K562 (cell line): ENCODE measurements around the gene SPAG9. TPM values are rescaled to one million over a fixed set of nuclear protein-coding genes. Genes with fewer than 3 reads are reported as not detected.

Experiments
- ATAC-seq: fragments of 200-7000 bp; cut with Tn5 transposase; 3 replicates; pipeline ENCODE4 v1.9.1; 2020; ENCODE audit warnings: moderate library complexity
- BruUV-seq: library from RNA; stranded (reverse); fragments of 400-500 nt; replicated peaks from 2 replicates; lab custom pipeline; 2021; lab: Mats Ljungman, UMichigan
- CTCF ChIA-PET: fragments of 300-600 bp; formaldehyde crosslinking; extraction: SDS; loops from one replicate; lab custom pipeline; 2021; ENCODE audit warnings: low intra/inter-chr PET ratio; lab: Yijun Ruan, JAX
- POLR2A ChIA-PET: fragments of 300-600, 350-650 bp; sonication (Branson Sonifier 250); formaldehyde crosslinking; extraction: SDS; loops from one replicate; lab custom pipeline; 2021; ENCODE audit warnings: antibody characterized with exemption, inconsistent platforms; lab: Yijun Ruan, JAX
- DNase-seq, 4 experiments: peaks; one replicate each; pipeline versions ENCODE4 v3.0.0 to v3.0.0-alpha.2; 2011 to 2018; ENCODE audit warnings: low spot score in 3 of 4, mixed read lengths in 3 of 4; ENCODE audit errors: extremely low read depth in 1 of 4
- FAIRE-seq: peaks from 2 replicates; lab custom pipeline; 2011; peaks lifted over from hg19 to GRCh38; lab: Jason Lieb, UNC
- H2AFZ ChIP-seq: 2 replicates; pipeline ENCODE4 v1.6.0; 2011; ENCODE audit warnings: low read depth, low read length, control low read depth, inconsistent platforms
- H3K27ac ChIP-seq: fragments of 200-600 bp; 3 replicates; pipeline ENCODE4 v1.8.0; 2011; ENCODE audit warnings: low read depth, mild to moderate bottlenecking, control low read depth, inconsistent platforms, low read length, moderate library complexity, mixed read lengths; ENCODE audit errors: extremely low read depth
- H3K27me3 ChIP-seq, 2 experiments: fragments of 300-600 bp in 1 of 2; 2 replicates in 1 of 2; 3 replicates in 1 of 2; pipeline versions ENCODE4 v1.6.0 to v1.8.0; 2011; ENCODE audit warnings: inconsistent platforms in 2 of 2, low read length in 2 of 2, mild to moderate bottlenecking in 1 of 2, mixed read lengths in 1 of 2, moderate library complexity in 1 of 2; ENCODE audit not compliant: control insufficient read depth in 2 of 2, insufficient read depth in 2 of 2
- H3K36me3 ChIP-seq: fragments of 300-600 bp; 3 replicates; pipeline ENCODE4 v1.8.0; 2011; ENCODE audit warnings: mild to moderate bottlenecking, low read length, inconsistent platforms; ENCODE audit not compliant: control insufficient read depth, insufficient read depth
- H3K4me1 ChIP-seq, 2 experiments: fragments of 200-600 bp in 1 of 2; replicated peaks in 1 of 2; 2 replicates in 1 of 2; 3 replicates in 1 of 2; pipeline versions ENCODE4 v1.5.1 to v1.8.0; 2011; ENCODE audit warnings: inconsistent platforms in 2 of 2, low read length in 2 of 2, mild to moderate bottlenecking in 1 of 2, mixed read lengths in 1 of 2, moderate library complexity in 1 of 2; ENCODE audit not compliant: control insufficient read depth in 2 of 2, insufficient read depth in 2 of 2
- H3K4me2 ChIP-seq: 2 replicates; pipeline ENCODE4 v1.6.1; 2011; ENCODE audit warnings: low read length, control low read depth, inconsistent platforms, mixed read lengths; ENCODE audit not compliant: insufficient read depth
- H3K4me3 ChIP-seq: fragments of 200-600 bp; sonication (generic), shearing (Covaris generic); 2 replicates; pipeline ENCODE4 v1.5.1; 2016; ENCODE audit warnings: control low read depth, inconsistent platforms
- H3K79me2 ChIP-seq: fragments of 200-600 bp; 3 replicates; pipeline ENCODE4 v1.8.0; 2011; ENCODE audit warnings: low read length, inconsistent platforms; ENCODE audit not compliant: control insufficient read depth, insufficient read depth
- H3K9ac ChIP-seq, 2 experiments: 2 replicates each; pipeline versions ENCODE4 v1.6.0 to v1.6.1; 2011; ENCODE audit warnings: low read depth in 2 of 2, low read length in 2 of 2, control low read depth in 1 of 2, inconsistent platforms in 1 of 2, mild to moderate bottlenecking in 1 of 2, mixed read lengths in 1 of 2; ENCODE audit not compliant: insufficient read depth in 1 of 2
- H3K9me1 ChIP-seq: one replicate; pipeline ENCODE4 v1.6.0; 2011; ENCODE audit warnings: inconsistent platforms, mild to moderate bottlenecking, low read length, moderate library complexity; ENCODE audit not compliant: control insufficient read depth, insufficient read depth
- H3K9me3 ChIP-seq: replicated peaks from 2 replicates; pipeline ENCODE4 v1.5.1; 2011; ENCODE audit warnings: low read depth, low read length, inconsistent platforms; ENCODE audit not compliant: control insufficient read depth, insufficient read depth
- H4K20me1 ChIP-seq: replicated peaks from 2 replicates; pipeline ENCODE4 v1.6.1; 2011; ENCODE audit warnings: low read length, inconsistent platforms, mixed read lengths; ENCODE audit not compliant: control insufficient read depth, insufficient read depth
- CBX8 ChIP-seq: fragments of 200-600 bp; sonication (generic); IDR thresholded peaks from 2 replicates; pipeline ENCODE4 v1.6.1; 2012; ENCODE audit warnings: borderline replicate concordance, mixed run types, low read depth, mild to moderate bottlenecking, moderate library complexity, mixed read lengths, low read length, control low read depth, inconsistent platforms; ENCODE audit not compliant: poor library complexity, severe bottlenecking; ENCODE audit errors: extremely low read depth
- ESRRB ChIP-seq: fragments of 250-450 bp; sonication (Bioruptor Pico); IDR thresholded peaks from 2 replicates; pipeline ENCODE4 v1.5.0; 2020; ENCODE audit warnings: mild to moderate bottlenecking, moderate library complexity, borderline replicate concordance
- HNRNPUL1 ChIP-seq: fragments of 200-400 bp; formaldehyde crosslinking; IDR thresholded peaks from 2 replicates; pipeline ENCODE4 v1.6.1; 2017; ENCODE audit warnings: low read length
- MCM3 ChIP-seq: fragments of 450-650 bp; IDR thresholded peaks from 2 replicates; pipeline ENCODE4 v1.6.1; 2016
- RFX1 ChIP-seq: fragments of 450-650 bp; IDR thresholded peaks from 2 replicates; pipeline ENCODE4 v1.6.1; 2016; ENCODE audit warnings: mild to moderate bottlenecking, moderate library complexity
- ZFP1 ChIP-seq: fragments of 450-650 bp; formaldehyde crosslinking; IDR thresholded peaks from 2 replicates; pipeline ENCODE4 v1.4.0; 2020; ENCODE audit warnings: mild to moderate bottlenecking, mixed read lengths
- ZNF23 ChIP-seq: fragments of 250-450 bp; sonication (Bioruptor Pico); IDR thresholded peaks from 2 replicates; pipeline ENCODE4 v1.4.0; 2020; ENCODE audit warnings: mild to moderate bottlenecking
- ZNF644 ChIP-seq: fragments of 200-800 bp; sonication (Bioruptor generic); IDR thresholded peaks from 2 replicates; pipeline ENCODE4 v1.6.1; 2016; ENCODE audit warnings: low read depth, missing genetic modification characterization, missing compliant biosample characterization
- ZNF764 ChIP-seq: fragments of 250-450 bp; sonication (Bioruptor Pico); IDR thresholded peaks from 2 replicates; pipeline ENCODE4 v1.4.0; 2020; ENCODE audit warnings: low read depth, mild to moderate bottlenecking, moderate library complexity
- ZNF778 ChIP-seq: fragments of 450-650 bp; formaldehyde crosslinking; IDR thresholded peaks from 2 replicates; pipeline ENCODE4 v1.4.0; 2020; ENCODE audit warnings: mild to moderate bottlenecking, moderate library complexity
- WGBS: fragments of 100-300 bp; shearing (Covaris generic); methylation state at CpG from one replicate; pipeline ENCODE4 v1.1.6; 2016; ENCODE audit warnings: low coverage, mixed read lengths; ENCODE audit not compliant: insufficient coverage; ENCODE audit errors: missing lambda C conversion rate; 5-methylcytosine and 5-hydroxymethylcytosine counted together
- in situ Hi-C: fragments of 300-500 bp; cut with MboI; formaldehyde crosslinking; loops from 4 replicates; pipeline ENCODE4 v1.15.0; 2018; ENCODE audit warnings: inconsistent platforms, mixed read lengths
- intact Hi-C: fragments of 100-400 bp; cut with micrococcal nuclease; formaldehyde crosslinking; loops from 2 replicates; pipeline ENCODE4 v1.14.2; 2022
- polyA plus RNA-seq, 8 experiments: library from polyadenylated mRNA; depleted of rRNA in 4 of 8; stranded (reverse) in 5 of 8; unstranded in 3 of 8; fragments of >200 nt; fragmentation: Nextera tagmentation in 2 of 8; fragmentation: Illumina TruSeq in 1 of 8; extraction: Ambion mirVana in 2 of 8; extraction: Trizol in 1 of 8; gene quantifications; 2 replicates each; pipeline versions ENCODE4 v1.2.1 to v1.2.3, GENCODE V29; 2011 to 2014; ENCODE audit warnings: inconsistent platforms in 1 of 8, missing spikeins in 1 of 8
- total RNA-seq, 7 experiments: library from RNA; depleted of rRNA in 6 of 7; stranded (reverse); fragments of >200 nt in 6 of 7; fragmentation: Illumina TruSeq in 2 of 7; extraction: Trizol in 2 of 7; gene quantifications; 2 replicates each; pipeline versions ENCODE4 v1.2.1 to v1.2.3, GENCODE V29; 2011 to 2021; ENCODE audit warnings: low replicate concordance in 1 of 7
- TF ChIP-seq, protein P1 (sequence below): sonication (generic); formaldehyde crosslinking; IDR thresholded peaks from 2 replicates; pipeline ENCODE4 v1.8.0; 2022; ENCODE audit warnings: missing genetic modification reagents, mild to moderate bottlenecking, borderline replicate concordance
- TF ChIP-seq, protein P2 (sequence below): fragments of 450-650 bp; IDR thresholded peaks from 2 replicates; pipeline ENCODE4 v1.6.1; 2016; ENCODE audit warnings: borderline replicate concordance
- TF ChIP-seq, protein P3 (sequence below): sonication (generic); formaldehyde crosslinking; IDR thresholded peaks from 2 replicates; pipeline ENCODE4 v1.8.0; 2022; ENCODE audit warnings: mild to moderate bottlenecking, missing genetic modification reagents, borderline replicate concordance

The SPAG9 gene
- total and polyA plus RNA-seq, 9 of the 15 experiments (the other 6 are each of a cell fraction or from before 2014, with no cell fraction given), result 12.2 to 99.2 (median 58.2) TPM

DNA sequence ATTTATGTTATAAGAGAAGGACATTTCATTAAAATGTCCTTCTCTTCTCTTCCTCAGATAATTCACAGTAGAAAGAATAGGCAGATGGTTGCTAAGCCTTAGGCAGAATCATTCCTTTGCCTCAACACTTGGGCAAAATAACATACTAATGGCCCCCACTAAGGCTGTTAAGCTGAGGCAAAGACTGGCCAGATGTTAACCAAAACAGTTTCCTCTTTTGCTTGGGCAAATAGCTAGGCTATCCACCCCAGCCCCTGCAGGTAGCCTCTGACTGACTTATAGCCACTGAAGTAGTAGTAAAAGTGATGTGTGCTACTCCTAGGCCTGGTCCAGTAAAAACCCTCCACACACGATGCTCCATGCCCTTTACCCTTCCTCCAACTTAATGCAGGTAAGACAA lies 55.2 kb downstream of the SPAG9 start:
- H3K79me2 ChIP-seq, result peaks cover 54% of the 10 kb centered on the region

More for the DNA sequence above, 55.2 kb downstream of the SPAG9 start:
- ATAC-seq (no peak; the same call in 1 of the 3 replicates), FAIRE-seq (no peak), DNase-seq (no peak)
- ChIA-PET CTCF (no interaction called here), POLR2A (interaction anchor here (0.5 to 0.7 kb wide), 3 partner anchors 10 to 116 kb away, joined by 3 to 9 read pairs (median 5); no protein-coding TSS in a partner anchor)
- no peaks in the 10 kb centered on the region for H4K20me1 ChIP-seq
- H3K4me1 ChIP-seq, result peaks cover 0 to 3% of the 10 kb centered on the region in 2 experiments; a peak in 1 of 5 replicates
- in situ Hi-C loops, result no loop called here
- no peaks in the 10 kb centered on the region for H3K9me3 ChIP-seq
- WGBS, result 71% methylated on average over 1 of the region's 1 CpG
- no peak for TF ChIP-seq HNRNPUL1
- no peak for TF ChIP-seq ZFP1 (CRISPR knock-in tag)
- TF ChIP-seq, protein P1, sequence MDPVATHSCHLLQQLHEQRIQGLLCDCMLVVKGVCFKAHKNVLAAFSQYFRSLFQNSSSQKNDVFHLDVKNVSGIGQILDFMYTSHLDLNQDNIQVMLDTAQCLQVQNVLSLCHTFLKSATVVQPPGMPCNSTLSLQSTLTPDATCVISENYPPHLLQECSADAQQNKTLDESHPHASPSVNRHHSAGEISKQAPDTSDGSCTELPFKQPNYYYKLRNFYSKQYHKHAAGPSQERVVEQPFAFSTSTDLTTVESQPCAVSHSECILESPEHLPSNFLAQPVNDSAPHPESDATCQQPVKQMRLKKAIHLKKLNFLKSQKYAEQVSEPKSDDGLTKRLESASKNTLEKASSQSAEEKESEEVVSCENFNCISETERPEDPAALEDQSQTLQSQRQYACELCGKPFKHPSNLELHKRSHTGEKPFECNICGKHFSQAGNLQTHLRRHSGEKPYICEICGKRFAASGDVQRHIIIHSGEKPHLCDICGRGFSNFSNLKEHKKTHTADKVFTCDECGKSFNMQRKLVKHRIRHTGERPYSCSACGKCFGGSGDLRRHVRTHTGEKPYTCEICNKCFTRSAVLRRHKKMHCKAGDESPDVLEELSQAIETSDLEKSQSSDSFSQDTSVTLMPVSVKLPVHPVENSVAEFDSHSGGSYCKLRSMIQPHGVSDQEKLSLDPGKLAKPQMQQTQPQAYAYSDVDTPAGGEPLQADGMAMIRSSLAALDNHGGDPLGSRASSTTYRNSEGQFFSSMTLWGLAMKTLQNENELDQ, result no peak
- TF ChIP-seq ZNF644 (tag), result no peak
- TF ChIP-seq MCM3, result no peak
- TF ChIP-seq ZNF778, result no peak
- TF ChIP-seq, protein P2, sequence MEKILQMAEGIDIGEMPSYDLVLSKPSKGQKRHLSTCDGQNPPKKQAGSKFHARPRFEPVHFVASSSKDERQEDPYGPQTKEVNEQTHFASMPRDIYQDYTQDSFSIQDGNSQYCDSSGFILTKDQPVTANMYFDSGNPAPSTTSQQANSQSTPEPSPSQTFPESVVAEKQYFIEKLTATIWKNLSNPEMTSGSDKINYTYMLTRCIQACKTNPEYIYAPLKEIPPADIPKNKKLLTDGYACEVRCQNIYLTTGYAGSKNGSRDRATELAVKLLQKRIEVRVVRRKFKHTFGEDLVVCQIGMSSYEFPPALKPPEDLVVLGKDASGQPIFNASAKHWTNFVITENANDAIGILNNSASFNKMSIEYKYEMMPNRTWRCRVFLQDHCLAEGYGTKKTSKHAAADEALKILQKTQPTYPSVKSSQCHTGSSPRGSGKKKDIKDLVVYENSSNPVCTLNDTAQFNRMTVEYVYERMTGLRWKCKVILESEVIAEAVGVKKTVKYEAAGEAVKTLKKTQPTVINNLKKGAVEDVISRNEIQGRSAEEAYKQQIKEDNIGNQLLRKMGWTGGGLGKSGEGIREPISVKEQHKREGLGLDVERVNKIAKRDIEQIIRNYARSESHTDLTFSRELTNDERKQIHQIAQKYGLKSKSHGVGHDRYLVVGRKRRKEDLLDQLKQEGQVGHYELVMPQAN, result no peak
- no peak for TF ChIP-seq ESRRB (CRISPR knock-in tag)
- TF ChIP-seq ZNF23, result no peak
- TF ChIP-seq, protein P3, sequence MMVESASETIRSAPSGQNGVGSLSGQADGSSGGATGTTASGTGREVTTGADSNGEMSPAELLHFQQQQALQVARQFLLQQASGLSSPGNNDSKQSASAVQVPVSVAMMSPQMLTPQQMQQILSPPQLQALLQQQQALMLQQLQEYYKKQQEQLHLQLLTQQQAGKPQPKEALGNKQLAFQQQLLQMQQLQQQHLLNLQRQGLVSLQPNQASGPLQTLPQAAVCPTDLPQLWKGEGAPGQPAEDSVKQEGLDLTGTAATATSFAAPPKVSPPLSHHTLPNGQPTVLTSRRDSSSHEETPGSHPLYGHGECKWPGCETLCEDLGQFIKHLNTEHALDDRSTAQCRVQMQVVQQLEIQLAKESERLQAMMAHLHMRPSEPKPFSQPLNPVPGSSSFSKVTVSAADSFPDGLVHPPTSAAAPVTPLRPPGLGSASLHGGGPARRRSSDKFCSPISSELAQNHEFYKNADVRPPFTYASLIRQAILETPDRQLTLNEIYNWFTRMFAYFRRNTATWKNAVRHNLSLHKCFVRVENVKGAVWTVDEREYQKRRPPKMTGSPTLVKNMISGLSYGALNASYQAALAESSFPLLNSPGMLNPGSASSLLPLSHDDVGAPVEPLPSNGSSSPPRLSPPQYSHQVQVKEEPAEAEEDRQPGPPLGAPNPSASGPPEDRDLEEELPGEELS, result no peak
- no peak for TF ChIP-seq ZNF764 (CRISPR knock-in tag)
- no peak for TF ChIP-seq CBX8
- no peak for TF ChIP-seq RFX1
- no peak overlapping the region for H3K4me3 ChIP-seq
- no peak overlapping the region for H2AFZ ChIP-seq
- H3K27ac ChIP-seq, result no peak overlapping the region
- no TSS peak for BruUV-seq
- H3K9ac ChIP-seq, result no peak overlapping the region
- H3K36me3 ChIP-seq, result peaks cover 14% of the 10 kb centered on the region; the same call in 2 of the 3 replicates
- H3K9me1 ChIP-seq, result no peaks in the 10 kb centered on the region
- H3K4me2 ChIP-seq, result no peak overlapping the region
- intact Hi-C loops, result no loop called here
- no peaks in the 10 kb centered on the region for H3K27me3 ChIP-seq
